ENCODE data around the gene UNC45B.

The UNC45B gene

GRCh38 chr17:35183332-35183731 lies 35.7 kb downstream of the UNC45B start:
- Histone ChIP-seq H3K9ac (ENCODE audit: low read length) (no peak overlapping the region), H4K20me1 (ENCODE audit: low read depth, low read length) (no peaks in the 10 kb centered on the region), H3K4me3 (ENCODE audit: insufficient read depth, low read length, poor library complexity, severe bottlenecking) (no peak overlapping the region), H3K9me3 (ENCODE audit: insufficient read depth, low read length) (no peaks in the 10 kb centered on the region), H3K79me2 (ENCODE audit: insufficient read depth, low read length) (no peaks in the 10 kb centered on the region), H3K9me2 (replicated peaks; ENCODE audit: insufficient read depth, low read length) (no peaks in the 10 kb centered on the region), H2AFZ (ENCODE audit: low read depth, low read length, severe bottlenecking) (no peak overlapping the region), H3F3A (ENCODE audit: insufficient read depth) (no peaks in the 10 kb centered on the region), H3K27me3 (ENCODE audit: low read length) (no peaks in the 10 kb centered on the region; the same call in 1 of the 2 replicates), H3K4me2 (ENCODE audit: low read depth, low read length, poor library complexity, severe bottlenecking) (no peak overlapping the region), H3K36me3 (ENCODE audit: low read length) (no peaks in the 10 kb centered on the region), H3K27ac (ENCODE audit: low read depth, low read length) (no peak overlapping the region)
- TF ChIP-seq EZH2phosphoT487 (conservative IDR thresholded peaks at IDR 0.05; ENCODE audit: low read length), result no peak
- no peak for TF ChIP-seq CTCF (IDR thresholded peaks at IDR 0.05; ENCODE audit: insufficient read depth, low read length, poor library complexity, severe bottlenecking)

- H3K79me2 ChIP-seq (ENCODE audit: insufficient read depth, low read length), result no peaks in the 10 kb centered on the region
- H3F3A ChIP-seq (ENCODE audit: insufficient read depth), result no peaks in the 10 kb centered on the region
- no peaks in the 10 kb centered on the region for H3K9me2 ChIP-seq (replicated peaks; ENCODE audit: insufficient read depth, low read length)
- no peaks in the 10 kb centered on the region; the same call in 1 of the 2 replicates for H3K27me3 ChIP-seq (ENCODE audit: low read length)
- H4K20me1 ChIP-seq (ENCODE audit: low read depth, low read length), result no peaks in the 10 kb centered on the region
- no peak overlapping the region for H3K9ac ChIP-seq (ENCODE audit: low read length)
- H3K27ac ChIP-seq (ENCODE audit: low read depth, low read length), result no peak overlapping the region
- H3K36me3 ChIP-seq (ENCODE audit: low read length), result no peaks in the 10 kb centered on the region
- no peak overlapping the region for H2AFZ ChIP-seq (ENCODE audit: low read depth, low read length, severe bottlenecking)
- TF ChIP-seq EZH2phosphoT487 (conservative IDR thresholded peaks at IDR 0.05; ENCODE audit: low read length) (no peak), CTCF (IDR thresholded peaks at IDR 0.05; ENCODE audit: insufficient read depth, low read length, poor library complexity, severe bottlenecking) (no peak)
- no peak overlapping the region for H3K4me2 ChIP-seq (ENCODE audit: low read depth, low read length, poor library complexity, severe bottlenecking)
- H3K4me3 ChIP-seq (ENCODE audit: insufficient read depth, low read length, poor library complexity, severe bottlenecking), result no peak overlapping the region
- H3K9me3 ChIP-seq (ENCODE audit: insufficient read depth, low read length), result no peaks in the 10 kb centered on the region
These were observed 36.7 kb downstream of the UNC45B start for GRCh38 chr17:35184274-35184673.

GRCh38 chr17:35185849-35186248 lies 38.2 kb downstream of the UNC45B start:
- H3K27me3 ChIP-seq (ENCODE audit: low read length), result no peaks in the 10 kb centered on the region; the same call in 1 of the 2 replicates
- H3K36me3 ChIP-seq (ENCODE audit: low read length), result no peaks in the 10 kb centered on the region
- H3F3A ChIP-seq (ENCODE audit: insufficient read depth), result no peaks in the 10 kb centered on the region
- H3K4me3 ChIP-seq (ENCODE audit: insufficient read depth, low read length, poor library complexity, severe bottlenecking), result no peak overlapping the region
- no peak overlapping the region for H3K9ac ChIP-seq (ENCODE audit: low read length)
- H3K27ac ChIP-seq (ENCODE audit: low read depth, low read length), result no peak overlapping the region
- H3K9me3 ChIP-seq (ENCODE audit: insufficient read depth, low read length), result no peaks in the 10 kb centered on the region
- no peaks in the 10 kb centered on the region for H4K20me1 ChIP-seq (ENCODE audit: low read depth, low read length)
- H3K9me2 ChIP-seq (replicated peaks; ENCODE audit: insufficient read depth, low read length), result no peaks in the 10 kb centered on the region
- H3K79me2 ChIP-seq (ENCODE audit: insufficient read depth, low read length), result no peaks in the 10 kb centered on the region
- H3K4me2 ChIP-seq (ENCODE audit: low read depth, low read length, poor library complexity, severe bottlenecking), result no peak overlapping the region
- H2AFZ ChIP-seq (ENCODE audit: low read depth, low read length, severe bottlenecking), result no peak overlapping the region
- TF ChIP-seq CTCF (IDR thresholded peaks at IDR 0.05; ENCODE audit: insufficient read depth, low read length, poor library complexity, severe bottlenecking), result no peak
- TF ChIP-seq EZH2phosphoT487 (conservative IDR thresholded peaks at IDR 0.05; ENCODE audit: low read length), result no peak
